GM21367 (cell line): ENCODE measurements around the gene SRP14.
"Not testable (repeated sequence)": the region's sequence is repeated elsewhere in the genome, so short reads cannot be mapped to it uniquely, and the experiment has no call there.

Experiments
- ATAC-seq: cut with Tn5 transposase; IDR thresholded peaks from one replicate; pipeline ENCODE4 v1.9.1; 2021; ENCODE audit not compliant: unreplicated experiment

The SRP14 gene

GRCh38 chr15:40038638-40039543, at the start of gene SRP14:
SRP14 (minus strand) TSS chr15:40039181; CDS start chr15:40039116, 65 bp downstream.
- peak; percentile 91 for ATAC-seq

GRCh38 chr15:40087991-40088928, 49.3 kb upstream of the SRP14 start:
- no peak for ATAC-seq

GRCh38 chr15:40087068-40087810, 48.3 kb upstream of the SRP14 start:
- ATAC-seq: no peak

- ATAC-seq: no peak
Observed at GRCh38 chr15:40085266-40085665, 46.3 kb upstream of the SRP14 start.

- no peak for ATAC-seq
Observed at GRCh38 chr15:40084650-40085049, 45.7 kb upstream of the SRP14 start.

- no peak for ATAC-seq
Observed at GRCh38 chr15:40082195-40082883, 43.4 kb upstream of the SRP14 start.

GRCh38 chr15:40081691-40082194, 42.8 kb upstream of the SRP14 start:
- ATAC-seq: no peak

GRCh38 chr15:40080847-40081246, 41.9 kb upstream of the SRP14 start:
- ATAC-seq: no peak

GRCh38 chr15:40080104-40080503, 41.1 kb upstream of the SRP14 start:
- no peak for ATAC-seq

GRCh38 chr15:40079456-40079855, 40.5 kb upstream of the SRP14 start:
- ATAC-seq: no peak

GRCh38 chr15:40075298-40076044, 36.5 kb upstream of the SRP14 start:
- ATAC-seq: no peak

GRCh38 chr15:40074656-40075055, 35.7 kb upstream of the SRP14 start:
- not testable (repeated sequence) for ATAC-seq

- not testable (repeated sequence) for ATAC-seq
Observed at GRCh38 chr15:40073716-40074490, 34.9 kb upstream of the SRP14 start.

GRCh38 chr15:40072216-40072990, 33.4 kb upstream of the SRP14 start:
- ATAC-seq: no peak

GRCh38 chr15:40070608-40071218, 31.7 kb upstream of the SRP14 start:
- ATAC-seq: no peak

- no peak for ATAC-seq
Observed at GRCh38 chr15:40070166-40070557, 31.2 kb upstream of the SRP14 start.
